Left lung (tissue), 10 donors: ENCODE data around the gene CACNA1C. TPM values are rescaled to one million over a fixed set of nuclear protein-coding genes. Genes with fewer than 3 reads are reported as not detected.

Source experiments
- ATAC-seq: fragments of 200-7000 bp; cut with Tn5 transposase; one replicate; pipeline ENCODE4 v1.9.1; 2020; ENCODE audit warnings: moderate library complexity
- DNase-seq, 4 donors: peaks; one replicate each; pipeline ENCODE4 v3.0.0-alpha.2; 2013 to 2020
- H3K27ac ChIP-seq, 2 donors: fragments of 200-600 bp; sonication (generic) in 1 of 2; one replicate each; pipeline versions ENCODE4 v1.5.0 to v1.8.0; 2020 to 2021
- H3K27me3 ChIP-seq, 2 donors: fragments of 200-600 bp; sonication (generic) in 1 of 2; one replicate each; pipeline versions ENCODE4 v1.5.0 to v1.8.0; 2020 to 2021
- H3K36me3 ChIP-seq, 2 donors: fragments of 200-600 bp; sonication (generic) in 1 of 2; one replicate each; pipeline versions ENCODE4 v1.5.0 to v1.8.0; 2020 to 2021
- H3K4me1 ChIP-seq, 2 donors: fragments of 200-600 bp; one replicate each; pipeline ENCODE4 v1.8.0; 2021
- H3K4me3 ChIP-seq, 2 donors: fragments of 200-600 bp; sonication (generic) in 1 of 2; one replicate each; pipeline versions ENCODE4 v1.5.0 to v1.8.0; 2020 to 2021; ENCODE audit warnings: mild to moderate bottlenecking in 1 of 2
- H3K9me3 ChIP-seq, 2 donors: fragments of 200-600 bp; sonication (generic) in 1 of 2; one replicate each; pipeline versions ENCODE4 v1.5.0 to v1.8.0; 2020 to 2021
- intact Hi-C, 2 donors: fragments of 100-400 bp; cut with DNase I; formaldehyde crosslinking; loops; one replicate each; pipeline versions ENCODE4 v1.11.2 to v1.14.2; 2022
- polyA plus RNA-seq, 6 donors: library from polyadenylated mRNA; unstranded; fragments of 120-200 nt; gene quantifications; one replicate each; pipeline ENCODE4 v1.2.1, GENCODE V29; 2013; ENCODE audit not compliant: insufficient read length in 6 of 6
- total RNA-seq, 2 donors: library from RNA; stranded (reverse); fragmentation: NEBNext Ultra II Directional; extraction: Animal tissue kit (Norgen Biotek cat#: 25700); gene quantifications; one replicate each; pipeline ENCODE4 v1.2.1, GENCODE V29; 2021
- TF ChIP-seq, protein P1 (sequence below), 2 donors: fragments of 200-600 bp; sonication (generic) in 1 of 2; IDR thresholded peaks; one replicate each; pipeline versions ENCODE4 v1.5.0 to v1.8.0; 2021; ENCODE audit warnings: antibody characterized with exemption in 2 of 2
- donor health status: DM: no; HTN: yes; CAD: no.
- donor health status: DM: no; HTN: no; CAD: no.

The CACNA1C gene
- total and polyA plus RNA-seq, 8 donors: 11.9 to 21.9 (median 14.2) TPM

DNA sequence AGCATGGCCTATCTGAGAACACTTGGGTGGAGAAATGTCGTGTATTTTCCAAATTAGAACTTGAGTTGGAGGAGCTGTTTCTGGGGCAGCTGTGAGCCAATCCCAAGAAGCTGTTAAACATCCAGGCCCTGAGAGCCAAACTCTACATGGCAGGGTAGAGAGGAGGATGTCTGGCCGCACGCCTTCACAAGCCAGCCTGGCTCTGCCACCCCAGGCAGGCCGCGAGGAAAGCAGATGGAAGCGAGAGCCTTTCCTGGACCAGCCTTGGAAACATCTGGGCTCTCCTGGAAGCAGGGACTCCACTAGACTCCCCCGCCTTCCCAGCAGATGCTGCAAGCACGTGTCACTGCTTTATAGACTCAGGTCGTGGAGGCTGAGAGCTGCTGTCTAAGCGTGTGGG, 429.2 kb downstream of the CACNA1C start:
- no peaks in the 10 kb centered on the region for H3K9me3 ChIP-seq
- TF ChIP-seq, protein P1, sequence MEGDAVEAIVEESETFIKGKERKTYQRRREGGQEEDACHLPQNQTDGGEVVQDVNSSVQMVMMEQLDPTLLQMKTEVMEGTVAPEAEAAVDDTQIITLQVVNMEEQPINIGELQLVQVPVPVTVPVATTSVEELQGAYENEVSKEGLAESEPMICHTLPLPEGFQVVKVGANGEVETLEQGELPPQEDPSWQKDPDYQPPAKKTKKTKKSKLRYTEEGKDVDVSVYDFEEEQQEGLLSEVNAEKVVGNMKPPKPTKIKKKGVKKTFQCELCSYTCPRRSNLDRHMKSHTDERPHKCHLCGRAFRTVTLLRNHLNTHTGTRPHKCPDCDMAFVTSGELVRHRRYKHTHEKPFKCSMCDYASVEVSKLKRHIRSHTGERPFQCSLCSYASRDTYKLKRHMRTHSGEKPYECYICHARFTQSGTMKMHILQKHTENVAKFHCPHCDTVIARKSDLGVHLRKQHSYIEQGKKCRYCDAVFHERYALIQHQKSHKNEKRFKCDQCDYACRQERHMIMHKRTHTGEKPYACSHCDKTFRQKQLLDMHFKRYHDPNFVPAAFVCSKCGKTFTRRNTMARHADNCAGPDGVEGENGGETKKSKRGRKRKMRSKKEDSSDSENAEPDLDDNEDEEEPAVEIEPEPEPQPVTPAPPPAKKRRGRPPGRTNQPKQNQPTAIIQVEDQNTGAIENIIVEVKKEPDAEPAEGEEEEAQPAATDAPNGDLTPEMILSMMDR (IDR thresholded peaks at IDR 0.05): no peak
- H3K4me1 ChIP-seq: no peaks in the 10 kb centered on the region
- intact Hi-C loops: no loop called here
- ATAC-seq (no peak), DNase-seq (no peak)
- no peaks in the 10 kb centered on the region for H3K36me3 ChIP-seq
- no peak overlapping the region for H3K27ac ChIP-seq
- no peaks in the 10 kb centered on the region for H3K27me3 ChIP-seq
- H3K4me3 ChIP-seq: no peak overlapping the region

- H3K27me3 ChIP-seq: no peaks in the 10 kb centered on the region
- ATAC-seq (no peak), DNase-seq (no peak)
- TF ChIP-seq, protein P1 (IDR thresholded peaks at IDR 0.05): no peak
- no peak overlapping the region for H3K4me3 ChIP-seq
- H3K9me3 ChIP-seq: no peaks in the 10 kb centered on the region
- no peaks in the 10 kb centered on the region for H3K4me1 ChIP-seq
- no peak overlapping the region for H3K27ac ChIP-seq
- intact Hi-C loops: no loop called here
- H3K36me3 ChIP-seq: no peaks in the 10 kb centered on the region
Measured at GRCh38 chr12:2482938-2483660, 430.3 kb downstream of the CACNA1C start.

- Histone ChIP-seq H3K27me3 (no peaks in the 10 kb centered on the region), H3K4me1 (no peaks in the 10 kb centered on the region), H3K36me3 (no peaks in the 10 kb centered on the region), H3K9me3 (no peaks in the 10 kb centered on the region), H3K4me3 (no peak overlapping the region), H3K27ac (no peak overlapping the region)
- intact Hi-C loops: no loop called here
- ATAC-seq: no peak
- TF ChIP-seq, protein P1 (IDR thresholded peaks at IDR 0.05): no peak
- no peak for DNase-seq
Measured at GRCh38 chr12:2483713-2484112, 430.9 kb downstream of the CACNA1C start.

GRCh38 chr12:2484141-2484776, 431.5 kb downstream of the CACNA1C start:
- ATAC-seq (no peak), DNase-seq (no peak)
- intact Hi-C loops: no loop called here
- H3K4me3 ChIP-seq: no peak overlapping the region
- no peaks in the 10 kb centered on the region for H3K9me3 ChIP-seq
- H3K27me3 ChIP-seq: no peaks in the 10 kb centered on the region
- no peaks in the 10 kb centered on the region for H3K4me1 ChIP-seq
- H3K27ac ChIP-seq: no peak overlapping the region
- TF ChIP-seq, protein P1 (IDR thresholded peaks at IDR 0.05): no peak
- H3K36me3 ChIP-seq: no peaks in the 10 kb centered on the region

DNA sequence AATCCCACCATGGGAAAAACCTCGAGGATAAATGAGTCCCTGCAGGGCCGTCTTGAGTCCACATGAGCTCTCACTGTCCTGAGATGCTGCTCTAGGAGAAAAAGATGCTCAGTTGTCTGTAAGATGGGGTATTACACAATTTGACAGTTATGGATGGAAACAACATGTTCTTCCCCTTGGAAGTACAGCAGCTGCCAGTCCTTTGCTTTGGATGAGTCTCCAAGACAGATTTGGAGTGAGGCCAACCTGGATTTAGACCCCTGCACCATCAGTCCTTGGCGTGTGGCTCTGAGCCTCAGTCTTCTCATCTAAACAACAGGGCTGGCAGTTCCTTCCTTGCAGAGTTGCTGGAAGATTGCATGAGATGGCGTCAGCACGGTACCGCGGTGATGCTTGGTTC, 432.9 kb downstream of the CACNA1C start:
- Histone ChIP-seq H3K4me3 (no peak overlapping the region), H3K36me3 (no peaks in the 10 kb centered on the region), H3K27me3 (no peaks in the 10 kb centered on the region), H3K4me1 (no peaks in the 10 kb centered on the region), H3K9me3 (no peaks in the 10 kb centered on the region), H3K27ac (no peak overlapping the region)
- DNase-seq (no peak), ATAC-seq (no peak)
- TF ChIP-seq, protein P1 (IDR thresholded peaks at IDR 0.05): no peak
- intact Hi-C loops: no loop called here
